ENCODE results near the gene NLRP3. TPM values are rescaled to one million over a fixed set of nuclear protein-coding genes. Genes with fewer than 3 reads are reported as not detected.
"Not testable (repeated sequence)": the region's sequence is repeated elsewhere in the genome, so short reads cannot be mapped to it uniquely, and the experiment has no call there.

The NLRP3 gene
- 1.2 TPM in 1 of 2 replicates, not detected in the other for polyA plus RNA-seq (2014; cell fraction: cytosol; rRNA removed)
- 0.65 TPM in 1 of 2 replicates, not detected in the other for polyA plus RNA-seq (2014; cell fraction: nucleus; rRNA removed)

- DNase-seq (ENCODE audit: low spot score) = no peak
These were observed at the start of gene NLRP3 for GRCh38 chr1:247415423-247416361. Gene NLRP3 (plus strand): TSS chr1:247416173. CDS start chr1:247418801, 2,628 bp downstream.

- not testable (repeated sequence) for DNase-seq (ENCODE audit: low spot score)
These were observed 49.6 kb upstream of the NLRP3 start for GRCh38 chr1:247366345-247366744.

GRCh38 chr1:247366926-247367645 is 48.9 kb upstream of the NLRP3 start:
- no peak for DNase-seq (ENCODE audit: low spot score)

- no peak for DNase-seq (ENCODE audit: low spot score)
These were observed 48.1 kb upstream of the NLRP3 start for GRCh38 chr1:247367786-247368422.

- DNase-seq (ENCODE audit: low spot score) = no peak
These were observed 47.4 kb upstream of the NLRP3 start for GRCh38 chr1:247368490-247369145.

GRCh38 chr1:247370786-247371732 is 44.9 kb upstream of the NLRP3 start:
- no peak for DNase-seq (ENCODE audit: low spot score)

GRCh38 chr1:247371801-247372259 is 44.1 kb upstream of the NLRP3 start:
- no peak for DNase-seq (ENCODE audit: low spot score)

GRCh38 chr1:247373721-247374141 is 42.2 kb upstream of the NLRP3 start:
- DNase-seq (ENCODE audit: low spot score) = no peak

- DNase-seq (ENCODE audit: low spot score) = not testable (repeated sequence)
These were observed 41.2 kb upstream of the NLRP3 start for GRCh38 chr1:247374651-247375334.

GRCh38 chr1:247375747-247376146 is 40.2 kb upstream of the NLRP3 start:
- no peak for DNase-seq (ENCODE audit: low spot score)

GRCh38 chr1:247376659-247377058 is 39.3 kb upstream of the NLRP3 start:
- no peak for DNase-seq (ENCODE audit: low spot score)

- DNase-seq (ENCODE audit: low spot score) = not testable (repeated sequence)
These were observed 38.3 kb upstream of the NLRP3 start for GRCh38 chr1:247377656-247378055.

- no peak for DNase-seq (ENCODE audit: low spot score)
These were observed 37.5 kb upstream of the NLRP3 start for GRCh38 chr1:247378334-247379073.

GRCh38 chr1:247385283-247385682 is 30.7 kb upstream of the NLRP3 start:
- no peak for DNase-seq (ENCODE audit: low spot score)

- no peak for DNase-seq (ENCODE audit: low spot score)
These were observed 29.8 kb upstream of the NLRP3 start for GRCh38 chr1:247386217-247386616.

GRCh38 chr1:247386687-247387086 is 29.3 kb upstream of the NLRP3 start:
- no peak for DNase-seq (ENCODE audit: low spot score)

GRCh38 chr1:247387096-247387495 is 28.9 kb upstream of the NLRP3 start:
- DNase-seq (ENCODE audit: low spot score) = no peak

GRCh38 chr1:247387565-247387964 is 28.4 kb upstream of the NLRP3 start:
- no peak for DNase-seq (ENCODE audit: low spot score)

All from SK-N-DZ (cell line).